ENCODE measurements around the gene AMOT.

The AMOT gene, protein sequence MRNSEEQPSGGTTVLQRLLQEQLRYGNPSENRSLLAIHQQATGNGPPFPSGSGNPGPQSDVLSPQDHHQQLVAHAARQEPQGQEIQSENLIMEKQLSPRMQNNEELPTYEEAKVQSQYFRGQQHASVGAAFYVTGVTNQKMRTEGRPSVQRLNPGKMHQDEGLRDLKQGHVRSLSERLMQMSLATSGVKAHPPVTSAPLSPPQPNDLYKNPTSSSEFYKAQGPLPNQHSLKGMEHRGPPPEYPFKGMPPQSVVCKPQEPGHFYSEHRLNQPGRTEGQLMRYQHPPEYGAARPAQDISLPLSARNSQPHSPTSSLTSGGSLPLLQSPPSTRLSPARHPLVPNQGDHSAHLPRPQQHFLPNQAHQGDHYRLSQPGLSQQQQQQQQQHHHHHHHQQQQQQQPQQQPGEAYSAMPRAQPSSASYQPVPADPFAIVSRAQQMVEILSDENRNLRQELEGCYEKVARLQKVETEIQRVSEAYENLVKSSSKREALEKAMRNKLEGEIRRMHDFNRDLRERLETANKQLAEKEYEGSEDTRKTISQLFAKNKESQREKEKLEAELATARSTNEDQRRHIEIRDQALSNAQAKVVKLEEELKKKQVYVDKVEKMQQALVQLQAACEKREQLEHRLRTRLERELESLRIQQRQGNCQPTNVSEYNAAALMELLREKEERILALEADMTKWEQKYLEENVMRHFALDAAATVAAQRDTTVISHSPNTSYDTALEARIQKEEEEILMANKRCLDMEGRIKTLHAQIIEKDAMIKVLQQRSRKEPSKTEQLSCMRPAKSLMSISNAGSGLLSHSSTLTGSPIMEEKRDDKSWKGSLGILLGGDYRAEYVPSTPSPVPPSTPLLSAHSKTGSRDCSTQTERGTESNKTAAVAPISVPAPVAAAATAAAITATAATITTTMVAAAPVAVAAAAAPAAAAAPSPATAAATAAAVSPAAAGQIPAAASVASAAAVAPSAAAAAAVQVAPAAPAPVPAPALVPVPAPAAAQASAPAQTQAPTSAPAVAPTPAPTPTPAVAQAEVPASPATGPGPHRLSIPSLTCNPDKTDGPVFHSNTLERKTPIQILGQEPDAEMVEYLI

DNA sequence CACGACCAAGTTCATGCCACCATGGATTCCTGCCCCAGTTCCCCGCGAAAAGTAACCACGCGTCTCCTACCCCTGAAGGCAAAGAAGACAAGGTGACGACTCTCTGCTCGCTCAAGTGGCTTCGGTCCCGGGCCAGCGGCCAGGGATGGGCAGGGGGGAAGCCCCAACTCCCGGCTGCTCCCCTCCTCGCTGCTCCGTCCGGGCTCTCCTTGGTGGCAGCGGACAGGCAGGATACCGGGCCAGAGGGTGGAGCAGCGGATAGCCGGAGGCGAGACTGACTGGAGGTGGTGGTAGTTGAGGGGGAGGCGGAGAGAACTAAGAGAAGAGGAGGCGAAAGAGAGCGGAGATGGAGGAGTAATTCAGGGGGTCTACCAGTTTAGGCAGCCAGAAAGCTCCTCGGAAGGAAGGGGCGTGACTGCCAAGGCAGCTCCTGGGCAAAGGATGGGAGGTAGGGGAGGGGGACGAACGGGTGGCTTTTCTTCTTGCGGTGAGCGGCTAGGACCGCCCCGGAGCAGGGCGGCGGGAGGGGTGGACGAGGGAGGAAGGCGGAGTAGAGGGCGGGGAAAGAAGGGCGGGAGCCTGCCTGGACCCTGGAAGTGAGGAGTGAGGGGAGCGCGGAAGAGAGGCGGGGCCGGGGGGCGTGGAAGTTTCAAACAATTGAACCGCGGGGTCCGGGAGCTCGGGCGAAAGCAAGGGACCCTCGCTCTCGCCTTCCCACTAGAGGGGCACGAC, at the start of gene AMOT:
TSS of gene AMOT (minus strand) at position 450 of the 732 bp plus-strand sequence. CDS start 17,705 bp downstream, outside the sequence.
- TF ChIP-seq CTCF (IDR thresholded peaks at IDR 0.05), result no peak
- H3K4me3 ChIP-seq (ENCODE audit: low read depth in 1 of 2, low read length in 1 of 2), result peak within 1 kb of the TSS; percentile 64
- peak within 1 kb of the TSS; percentile 6 for H3K27ac ChIP-seq
- peaks cover 23% of the 10 kb centered on the region for H3K27me3 ChIP-seq
- H3K9me3 ChIP-seq, result no peaks in the 10 kb centered on the region
- peaks cover 0 to 5% of the 10 kb centered on the region in 2 experiments for H3K4me1 ChIP-seq (ENCODE audit: control insufficient read depth in 1 of 2, insufficient read depth in 1 of 2, low read depth in 1 of 2, low read length in 1 of 2)
- H3K36me3 ChIP-seq, result no peaks in the 10 kb centered on the region

GRCh38 chrX:112889400-112889799, 48.8 kb upstream of the AMOT start:
- H3K4me3 ChIP-seq (ENCODE audit: low read depth in 1 of 2, low read length in 1 of 2), result no peak overlapping the region
- H3K4me1 ChIP-seq (ENCODE audit: control insufficient read depth in 1 of 2, insufficient read depth in 1 of 2, low read depth in 1 of 2, low read length in 1 of 2), result no peaks in the 10 kb centered on the region
- no peak for TF ChIP-seq CTCF (IDR thresholded peaks at IDR 0.05)
- no peaks in the 10 kb centered on the region for H3K9me3 ChIP-seq
- no peak overlapping the region for H3K27ac ChIP-seq
- no peaks in the 10 kb centered on the region for H3K27me3 ChIP-seq
- no peaks in the 10 kb centered on the region for H3K36me3 ChIP-seq

DNA sequence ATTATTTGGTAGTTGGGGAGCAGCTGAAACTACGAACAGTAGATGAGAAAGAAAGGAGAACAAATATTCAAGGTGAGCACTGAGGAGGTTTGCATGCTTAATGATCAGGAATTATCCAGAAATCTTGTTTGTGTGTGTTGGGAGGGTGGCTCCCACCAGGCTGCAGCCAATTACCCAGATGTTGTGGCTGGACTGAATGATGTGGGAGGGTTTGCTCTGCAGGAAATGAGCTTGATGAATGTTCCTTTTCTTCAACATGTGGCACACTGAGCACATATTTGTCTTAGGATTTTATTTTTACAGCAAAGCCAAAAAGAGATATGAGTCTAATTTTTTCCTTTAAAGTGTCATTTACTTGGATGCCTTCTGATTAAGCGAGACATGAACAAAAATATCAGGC, 48.3 kb upstream of the AMOT start:
- H3K9me3 ChIP-seq, result no peaks in the 10 kb centered on the region

GRCh38 chrX:112877771-112878173, 37.1 kb upstream of the AMOT start:
- H3K4me1 ChIP-seq (ENCODE audit: control insufficient read depth in 1 of 2, insufficient read depth in 1 of 2, low read depth in 1 of 2, low read length in 1 of 2), result no peaks in the 10 kb centered on the region
- H3K9me3 ChIP-seq, result no peaks in the 10 kb centered on the region
- H3K27me3 ChIP-seq, result no peaks in the 10 kb centered on the region
- H3K4me3 ChIP-seq (ENCODE audit: low read depth in 1 of 2, low read length in 1 of 2), result no peak overlapping the region
- no peaks in the 10 kb centered on the region for H3K36me3 ChIP-seq
- no peak overlapping the region for H3K27ac ChIP-seq
- no peak for TF ChIP-seq CTCF (IDR thresholded peaks at IDR 0.05)

More for the DNA sequence above, 48.3 kb upstream of the AMOT start:
- Histone ChIP-seq H3K36me3 (no peaks in the 10 kb centered on the region), H3K4me1 (ENCODE audit: control insufficient read depth in 1 of 2, insufficient read depth in 1 of 2, low read depth in 1 of 2, low read length in 1 of 2) (no peaks in the 10 kb centered on the region), H3K4me3 (ENCODE audit: low read depth in 1 of 2, low read length in 1 of 2) (no peak overlapping the region), H3K27me3 (no peaks in the 10 kb centered on the region), H3K27ac (no peak overlapping the region)
- TF ChIP-seq CTCF (IDR thresholded peaks at IDR 0.05), result no peak

DNA sequence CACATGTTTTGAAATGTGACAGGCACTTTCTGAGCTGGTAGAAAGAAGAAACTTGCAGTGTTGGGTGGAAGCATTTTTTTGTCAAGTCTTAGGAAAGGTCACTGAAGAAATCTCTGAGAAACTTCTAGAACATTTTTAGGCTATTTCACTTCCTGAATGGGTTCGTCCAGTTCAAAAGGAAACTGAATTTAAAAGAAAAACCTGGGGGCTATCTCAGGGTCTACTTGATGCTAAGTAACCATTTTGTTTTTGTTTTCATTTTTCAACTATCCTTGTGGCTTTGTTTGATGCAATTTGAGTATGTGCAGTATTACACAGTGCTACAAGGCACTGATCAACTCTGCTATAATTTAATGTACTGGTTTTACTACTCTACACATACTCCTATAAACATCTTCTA, 34.0 kb upstream of the AMOT start:
- no peaks in the 10 kb centered on the region for H3K27me3 ChIP-seq
- TF ChIP-seq CTCF (IDR thresholded peaks at IDR 0.05), result no peak
- H3K27ac ChIP-seq, result no peak overlapping the region
- no peaks in the 10 kb centered on the region for H3K36me3 ChIP-seq
- no peaks in the 10 kb centered on the region for H3K4me1 ChIP-seq (ENCODE audit: control insufficient read depth in 1 of 2, insufficient read depth in 1 of 2, low read depth in 1 of 2, low read length in 1 of 2)
- H3K4me3 ChIP-seq (ENCODE audit: low read depth in 1 of 2, low read length in 1 of 2), result no peak overlapping the region
- H3K9me3 ChIP-seq, result no peaks in the 10 kb centered on the region
